Mesenchymal stem cell (in vitro differentiated cells and primary cell): ENCODE results near the gene EPAS1.

Experiments
- DNase-seq: peaks from one replicate; pipeline ENCODE4 v3.0.0-alpha.2; 2013
- H2AFZ ChIP-seq: one replicate; pipeline ENCODE4 v1.6.1; 2013; ENCODE audit warnings: low read depth, mild to moderate bottlenecking, control low read depth, inconsistent platforms, low read length, moderate library complexity
- H2AK5ac ChIP-seq: 2 replicates; pipeline ENCODE4 v1.6.1; 2013; ENCODE audit warnings: low read length, moderate library complexity, mild to moderate bottlenecking, inconsistent platforms; ENCODE audit not compliant: severe bottlenecking
- H2BK120ac ChIP-seq: one replicate; pipeline ENCODE4 v1.6.1; 2013; ENCODE audit warnings: low read depth, mild to moderate bottlenecking, inconsistent platforms, low read length, moderate library complexity
- H2BK12ac ChIP-seq, 2 experiments: one replicate each; pipeline ENCODE4 v1.6.1; 2013; ENCODE audit warnings: inconsistent platforms in 2 of 2, low read length in 2 of 2, mild to moderate bottlenecking in 2 of 2, moderate library complexity in 2 of 2, control low read depth in 1 of 2
- H2BK15ac ChIP-seq: one replicate; pipeline ENCODE4 v1.6.1; 2013; ENCODE audit warnings: mild to moderate bottlenecking, low read depth, inconsistent platforms; ENCODE audit not compliant: poor library complexity, severe bottlenecking
- H2BK5ac ChIP-seq: 2 replicates; pipeline ENCODE4 v1.6.1; 2013; ENCODE audit warnings: low read depth, mild to moderate bottlenecking, low read length, control low read depth, inconsistent platforms; ENCODE audit not compliant: poor library complexity, severe bottlenecking
- H3K14ac ChIP-seq, 2 experiments: one replicate each; pipeline ENCODE4 v1.6.1; 2013; ENCODE audit warnings: inconsistent platforms in 2 of 2, low read length in 2 of 2, control low read depth in 1 of 2, mild to moderate bottlenecking in 1 of 2, moderate library complexity in 1 of 2
- H3K18ac ChIP-seq, 2 experiments: one replicate each; pipeline ENCODE4 v1.6.1; 2013; ENCODE audit warnings: inconsistent platforms in 2 of 2, low read length in 2 of 2, control low read depth in 1 of 2, low read depth in 1 of 2, mild to moderate bottlenecking in 1 of 2
- H3K23ac ChIP-seq, 2 experiments: one replicate each; pipeline ENCODE4 v1.6.1; 2013; ENCODE audit warnings: inconsistent platforms in 2 of 2, low read length in 2 of 2, mild to moderate bottlenecking in 2 of 2, moderate library complexity in 2 of 2, control low read depth in 1 of 2
- H3K27ac ChIP-seq: 2 replicates; pipeline ENCODE4 v1.5.1; 2013; ENCODE audit warnings: mild to moderate bottlenecking, moderate library complexity, low read length, control low read depth, inconsistent platforms; ENCODE audit not compliant: poor library complexity, severe bottlenecking
- H3K27me3 ChIP-seq, 2 experiments: 2 replicates each; pipeline versions ENCODE4 v1.6.1 to v1.7.0; 2013; ENCODE audit warnings: low read length in 2 of 2, mild to moderate bottlenecking in 2 of 2, moderate library complexity in 2 of 2, control low read depth in 1 of 2, inconsistent platforms in 1 of 2; ENCODE audit not compliant: control insufficient read depth in 1 of 2, insufficient read depth in 1 of 2
- H3K36me3 ChIP-seq, 2 experiments: 2 replicates each; pipeline versions ENCODE4 v1.6.1 to v1.7.0; 2013; ENCODE audit warnings: low read length in 2 of 2, control low read depth in 1 of 2, inconsistent platforms in 1 of 2, low read depth in 1 of 2, mild to moderate bottlenecking in 1 of 2; ENCODE audit not compliant: insufficient read depth in 2 of 2, control insufficient read depth in 1 of 2
- H3K4ac ChIP-seq, 2 experiments: one replicate each; pipeline ENCODE4 v1.6.1; 2013; ENCODE audit warnings: inconsistent platforms in 2 of 2, low read length in 2 of 2, mild to moderate bottlenecking in 2 of 2, moderate library complexity in 2 of 2, control low read depth in 1 of 2, low read depth in 1 of 2
- H3K4me1 ChIP-seq: 2 replicates; pipeline ENCODE4 v1.6.1; 2013; ENCODE audit warnings: low read depth, low read length, control low read depth; ENCODE audit not compliant: control insufficient read depth, insufficient read depth
- H3K4me2 ChIP-seq: 2 replicates; pipeline ENCODE4 v1.6.1; 2013; ENCODE audit warnings: low read length, mild to moderate bottlenecking, inconsistent platforms; ENCODE audit not compliant: poor library complexity, severe bottlenecking
- H3K4me3 ChIP-seq, 2 experiments: 2 replicates each; pipeline versions ENCODE4 v1.5.1 to v1.7.0; 2013; ENCODE audit warnings: low read length in 2 of 2, mild to moderate bottlenecking in 2 of 2, control low read depth in 1 of 2, low read depth in 1 of 2; ENCODE audit not compliant: insufficient read depth in 1 of 2
- H3K79me1 ChIP-seq: replicated peaks from 2 replicates; pipeline ENCODE4 v1.6.1; 2013; ENCODE audit warnings: mild to moderate bottlenecking, control low read depth, low read length, inconsistent platforms; ENCODE audit not compliant: poor library complexity, severe bottlenecking
- H3K9ac ChIP-seq: 2 replicates; pipeline ENCODE4 v1.7.0; 2013; ENCODE audit warnings: mild to moderate bottlenecking, low read length, moderate library complexity
- H3K9me3 ChIP-seq: 2 replicates; pipeline ENCODE4 v1.7.0; 2013; ENCODE audit warnings: mild to moderate bottlenecking, low read length; ENCODE audit not compliant: control insufficient read depth
- H4K8ac ChIP-seq: one replicate; pipeline ENCODE4 v1.6.1; 2013; ENCODE audit warnings: inconsistent platforms, mild to moderate bottlenecking, low read length, moderate library complexity
- H4K91ac ChIP-seq: one replicate; pipeline ENCODE4 v1.6.1; 2013; ENCODE audit warnings: mild to moderate bottlenecking, low read length, inconsistent platforms
- WGBS: methylation state at CpG from one replicate; pipeline ENCODE4 v1.1.7; 2013; ENCODE audit warnings: mixed read lengths; 5-methylcytosine and 5-hydroxymethylcytosine counted together

Gene EPAS1

GRCh38 chr2:46299365-46300263, 2.4 kb downstream of the EPAS1 start:
- Histone ChIP-seq H3K23ac (peak overlapping the region in 1 of 2 experiments; percentile 97), H3K27ac (peak overlapping the region; percentile 19), H3K4me2 (peak overlapping the region; percentile 99), H3K9me3 (no peaks in the 10 kb centered on the region), H2BK15ac (peak overlapping the region; percentile 15), H3K36me3 (no peaks in the 10 kb centered on the region), H2BK5ac (peak overlapping the region; percentile 24), H3K27me3 (peaks cover 0 to 11% of the 10 kb centered on the region in 2 experiments), H3K4me1 (peaks cover 21% of the 10 kb centered on the region), H3K4me3 (peak overlapping the region; percentile 75 to 88), H3K18ac (peak overlapping the region; percentile 84 to 93), H3K9ac (peak overlapping the region; percentile 89), H3K4ac (peak overlapping the region; percentile 70 to 92), H3K79me1 (peaks cover 18% of the 10 kb centered on the region), H3K14ac (peak overlapping the region in 1 of 2 experiments; percentile 98), H4K91ac (no peak overlapping the region), H2BK120ac (peak overlapping the region; percentile 67), H4K8ac (peak overlapping the region; percentile 66), H2AFZ (peak overlapping the region; percentile 8), H2AK5ac (no peak overlapping the region), H2BK12ac (peak overlapping the region; percentile 64 to 85)
- WGBS: 1% methylated on average over 40 of the region's 40 CpGs
- DNase-seq: peak; percentile 84

- no peak overlapping the region for H4K8ac ChIP-seq
- DNase-seq: no peak
- no peak overlapping the region for H2BK120ac ChIP-seq
- no peak overlapping the region for H2AK5ac ChIP-seq
- no peak overlapping the region for H2AFZ ChIP-seq
- no peak overlapping the region for H3K27ac ChIP-seq
- H3K9ac ChIP-seq: peak overlapping the region; percentile 89
- H3K27me3 ChIP-seq: peaks cover 0 to 11% of the 10 kb centered on the region in 2 experiments
- H2BK12ac ChIP-seq: peak overlapping the region in 1 of 2 experiments; percentile 21
- no peak overlapping the region for H4K91ac ChIP-seq
- H3K9me3 ChIP-seq: no peaks in the 10 kb centered on the region
- peaks cover 0 to 3% of the 10 kb centered on the region in 2 experiments for H3K36me3 ChIP-seq
- H3K4me2 ChIP-seq: peak overlapping the region; percentile 99
- H3K14ac ChIP-seq: no peak overlapping the region
- peak overlapping the region in 1 of 2 experiments; percentile 88 for H3K4me3 ChIP-seq
- no peak overlapping the region for H3K18ac ChIP-seq
- no peak overlapping the region for H3K4ac ChIP-seq
- H3K79me1 ChIP-seq: peaks cover 23% of the 10 kb centered on the region
- peaks cover 21% of the 10 kb centered on the region for H3K4me1 ChIP-seq
- WGBS: 85% methylated on average over 6 of the region's 6 CpGs
- H2BK15ac ChIP-seq: no peak overlapping the region
- no peak overlapping the region for H3K23ac ChIP-seq
- H2BK5ac ChIP-seq: no peak overlapping the region
Measured at GRCh38 chr2:46300406-46300832, 3.2 kb downstream of the EPAS1 start.

DNA sequence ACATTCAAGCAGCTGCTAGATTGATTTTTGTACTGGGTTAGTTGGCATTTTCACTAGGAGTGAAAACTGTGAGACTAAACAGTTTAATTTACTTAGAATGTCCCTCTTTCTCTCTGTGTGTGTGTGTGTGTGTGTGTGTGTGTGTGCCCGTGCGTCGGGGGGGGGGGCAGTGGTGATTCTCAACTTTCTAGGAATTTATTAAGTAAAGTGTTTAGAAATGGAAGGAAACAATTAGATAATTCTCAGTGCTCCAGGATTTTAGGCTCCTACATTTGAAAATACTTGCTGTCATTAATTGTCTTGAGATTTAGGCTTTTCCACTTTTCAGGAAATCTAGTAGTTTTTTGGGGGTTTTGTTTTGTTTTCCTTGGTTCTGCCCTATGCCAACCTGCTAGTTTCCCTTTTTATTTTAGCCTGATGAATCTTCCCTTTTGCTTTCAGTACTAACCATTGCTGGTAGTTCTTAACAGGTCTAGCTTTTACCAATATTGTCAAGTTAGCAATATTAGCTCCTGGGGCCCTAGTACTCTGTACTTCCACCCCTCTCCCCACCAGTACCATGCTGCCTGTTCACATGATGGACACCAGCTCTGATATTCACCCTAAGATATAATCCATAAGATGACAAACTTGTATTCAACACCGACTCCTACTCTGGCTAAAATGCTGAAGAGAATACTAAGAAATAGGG, 4.9 kb downstream of the EPAS1 start:
- Histone ChIP-seq H3K36me3 (peaks cover 0 to 3% of the 10 kb centered on the region in 2 experiments), H3K27ac (no peak overlapping the region), H3K4me3 (no peak overlapping the region), H2AK5ac (no peak overlapping the region), H3K23ac (no peak overlapping the region), H3K4ac (no peak overlapping the region), H2BK120ac (no peak overlapping the region), H2BK12ac (no peak overlapping the region), H3K18ac (no peak overlapping the region), H3K9ac (no peak overlapping the region), H3K4me2 (no peak overlapping the region), H3K79me1 (peaks cover 22% of the 10 kb centered on the region), H3K27me3 (peaks cover 0 to 4% of the 10 kb centered on the region in 2 experiments), H3K9me3 (no peaks in the 10 kb centered on the region), H4K91ac (no peak overlapping the region), H2BK5ac (no peak overlapping the region), H2AFZ (no peak overlapping the region), H3K14ac (no peak overlapping the region), H2BK15ac (no peak overlapping the region), H4K8ac (no peak overlapping the region), H3K4me1 (peaks cover 14% of the 10 kb centered on the region)
- DNase-seq: no peak
- 86% methylated on average over 1 of the region's 4 CpGs for WGBS

DNA sequence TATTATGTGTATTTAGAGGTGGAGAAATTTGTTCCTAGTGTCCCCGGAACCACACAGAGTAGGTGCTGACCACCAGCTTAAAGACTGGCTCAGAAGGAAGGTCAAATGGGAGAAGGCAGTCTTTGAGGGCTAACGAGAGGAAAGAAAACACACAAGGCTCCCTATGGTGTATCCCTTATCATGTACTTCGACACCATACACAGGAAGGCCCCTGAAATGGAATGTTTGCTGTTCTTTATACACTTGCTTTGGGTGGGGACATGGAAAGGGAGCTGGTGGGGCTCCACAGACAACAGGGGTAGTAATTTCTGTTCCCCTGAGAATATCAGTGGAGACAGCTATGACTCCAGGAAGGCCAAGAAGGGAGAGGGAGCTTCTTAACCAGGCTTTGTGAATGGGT, 6.0 kb downstream of the EPAS1 start:
- peaks cover 0 to 4% of the 10 kb centered on the region in 2 experiments for H3K27me3 ChIP-seq
- no peak overlapping the region for H3K23ac ChIP-seq
- no peak overlapping the region for H3K27ac ChIP-seq
- 85% methylated on average over 3 of the region's 3 CpGs for WGBS
- no peak overlapping the region for H3K4me2 ChIP-seq
- no peak overlapping the region for H3K18ac ChIP-seq
- H2BK12ac ChIP-seq: no peak overlapping the region
- no peaks in the 10 kb centered on the region for H3K9me3 ChIP-seq
- H4K91ac ChIP-seq: no peak overlapping the region
- H3K9ac ChIP-seq: no peak overlapping the region
- no peak for DNase-seq
- no peak overlapping the region for H2BK15ac ChIP-seq
- no peak overlapping the region for H4K8ac ChIP-seq
- H3K79me1 ChIP-seq: peaks cover 17% of the 10 kb centered on the region
- peaks cover 0 to 3% of the 10 kb centered on the region in 2 experiments for H3K36me3 ChIP-seq
- H3K4ac ChIP-seq: no peak overlapping the region
- no peak overlapping the region for H2BK5ac ChIP-seq
- peaks cover 11% of the 10 kb centered on the region for H3K4me1 ChIP-seq
- H3K14ac ChIP-seq: no peak overlapping the region
- H3K4me3 ChIP-seq: no peak overlapping the region
- no peak overlapping the region for H2AFZ ChIP-seq
- H2AK5ac ChIP-seq: no peak overlapping the region
- H2BK120ac ChIP-seq: no peak overlapping the region
